LoVo (cell line): ENCODE data around the gene SYPL2.

Experiments
- DNase-seq: peaks from one replicate; pipeline ENCODE4 v3.0.0-alpha.2; 2016; ENCODE audit warnings: low spot score

Gene SYPL2

DNA sequence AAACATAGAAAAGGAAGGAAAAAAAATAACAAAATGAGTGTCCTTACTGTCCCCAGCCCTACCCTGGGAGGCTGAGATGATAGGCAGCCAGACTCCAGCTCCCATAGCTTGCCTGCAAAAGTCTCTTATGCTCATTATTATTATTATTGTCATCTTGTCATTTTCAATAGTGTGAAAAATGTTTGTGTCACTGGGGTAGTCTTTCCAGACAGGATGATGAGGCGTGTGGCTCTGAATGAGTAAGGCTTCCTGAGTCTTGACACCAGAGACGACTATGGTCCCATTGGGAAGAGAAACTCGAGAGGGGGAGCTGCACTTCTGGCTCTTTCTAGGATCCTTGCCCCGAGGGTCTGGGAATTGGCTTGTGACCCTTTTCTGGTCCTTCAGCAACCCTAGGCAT, 26.4 kb downstream of the SYPL2 start:
- no peak for DNase-seq

DNA sequence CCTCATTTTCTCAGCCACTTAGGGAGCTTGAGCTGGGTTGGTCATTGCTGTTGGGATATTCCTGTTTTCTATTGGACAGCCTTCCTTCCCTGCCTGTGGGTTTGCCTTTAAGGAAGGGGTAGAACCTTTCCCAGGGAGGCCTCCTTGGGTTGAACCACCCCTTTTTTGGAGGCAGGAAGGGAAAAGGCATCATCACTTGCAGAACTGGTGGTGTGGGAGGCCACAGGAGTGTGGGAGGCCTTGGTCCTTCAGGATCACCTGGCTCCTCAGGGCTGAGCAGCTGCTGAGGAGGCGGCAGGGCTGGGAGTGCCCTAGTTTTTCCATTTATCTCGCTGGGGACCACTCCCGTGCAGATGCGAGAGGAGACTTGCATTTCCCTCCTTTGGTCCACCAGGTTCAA, 26.9 kb downstream of the SYPL2 start:
- DNase-seq: no peak

DNA sequence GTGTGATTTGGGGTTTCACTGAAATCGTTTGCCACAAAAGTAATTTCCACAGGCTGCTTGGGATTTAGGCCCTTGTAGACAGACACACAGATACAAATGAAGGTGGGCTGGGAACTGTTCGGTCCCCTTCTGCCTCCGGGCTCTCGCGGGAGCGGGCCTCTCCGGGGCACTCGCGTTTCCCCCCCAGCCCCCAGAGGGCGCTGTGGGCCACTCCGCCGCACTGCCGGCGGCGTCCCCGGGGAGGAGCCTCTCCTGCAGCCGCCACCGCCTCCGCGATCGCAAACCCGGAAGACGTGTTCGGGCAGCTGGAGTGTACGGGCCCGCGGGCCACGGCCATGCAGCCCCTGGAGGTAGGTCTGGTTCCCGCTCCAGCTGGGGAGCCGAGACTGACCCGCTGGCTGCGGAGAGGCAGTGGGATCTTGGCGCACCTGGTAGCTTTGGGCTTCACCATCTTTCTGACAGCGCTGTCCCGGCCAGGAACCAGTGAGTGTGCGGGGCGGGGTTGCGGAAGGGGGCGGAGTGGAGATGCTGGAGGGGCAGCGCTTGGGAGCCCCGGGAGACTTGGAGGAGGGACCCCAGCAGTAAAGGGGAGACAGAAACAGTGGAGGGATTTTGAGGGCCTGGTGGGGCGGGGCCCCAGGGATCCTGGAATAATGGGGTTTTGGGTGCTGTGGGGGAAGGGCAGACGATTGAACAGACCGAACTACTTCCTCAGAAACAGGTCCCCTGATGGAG, 27.6 kb downstream of the SYPL2 start, which contains the start of gene CYB561D1:
Gene CYB561D1 (plus strand): TSS at position 290 of the 735 bp plus-strand sequence. CDS start 46 bp downstream, at position 336.
- DNase-seq: peak; percentile 84

- no peak for DNase-seq
These were observed 29.4 kb downstream of the SYPL2 start for GRCh38 chr1:109495738-109496137.

- DNase-seq: no peak
These were observed 31.3 kb downstream of the SYPL2 start for GRCh38 chr1:109497449-109498160.

GRCh38 chr1:109498161-109498801, 31.9 kb downstream of the SYPL2 start:
- DNase-seq: no peak

- DNase-seq: no peak
These were observed 32.7 kb downstream of the SYPL2 start for GRCh38 chr1:109499081-109499480.

GRCh38 chr1:109499661-109500536, 33.6 kb downstream of the SYPL2 start:
- DNase-seq: peak; percentile 25

DNA sequence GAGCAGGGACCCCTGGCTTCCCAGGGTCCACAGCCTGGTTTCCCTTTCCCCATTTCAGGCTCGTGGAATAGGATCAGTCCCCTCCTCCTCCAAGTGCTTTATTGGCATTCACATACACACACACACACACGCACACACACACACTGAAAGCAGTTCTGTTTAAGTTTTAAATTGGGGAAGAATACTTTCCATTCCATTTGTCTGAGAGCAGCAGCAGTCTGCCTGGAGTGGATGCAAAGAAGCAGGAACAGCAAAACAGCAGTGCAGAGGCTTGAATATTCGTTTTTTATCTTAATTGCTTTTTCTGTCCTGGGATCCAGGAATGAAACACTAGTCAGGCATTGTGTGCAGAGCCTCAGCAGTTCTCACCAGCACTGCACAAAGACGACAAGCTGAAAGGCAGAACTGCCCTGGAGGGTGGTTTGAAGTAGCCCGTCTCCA, 34.6 kb downstream of the SYPL2 start:
- no peak for DNase-seq

DNA sequence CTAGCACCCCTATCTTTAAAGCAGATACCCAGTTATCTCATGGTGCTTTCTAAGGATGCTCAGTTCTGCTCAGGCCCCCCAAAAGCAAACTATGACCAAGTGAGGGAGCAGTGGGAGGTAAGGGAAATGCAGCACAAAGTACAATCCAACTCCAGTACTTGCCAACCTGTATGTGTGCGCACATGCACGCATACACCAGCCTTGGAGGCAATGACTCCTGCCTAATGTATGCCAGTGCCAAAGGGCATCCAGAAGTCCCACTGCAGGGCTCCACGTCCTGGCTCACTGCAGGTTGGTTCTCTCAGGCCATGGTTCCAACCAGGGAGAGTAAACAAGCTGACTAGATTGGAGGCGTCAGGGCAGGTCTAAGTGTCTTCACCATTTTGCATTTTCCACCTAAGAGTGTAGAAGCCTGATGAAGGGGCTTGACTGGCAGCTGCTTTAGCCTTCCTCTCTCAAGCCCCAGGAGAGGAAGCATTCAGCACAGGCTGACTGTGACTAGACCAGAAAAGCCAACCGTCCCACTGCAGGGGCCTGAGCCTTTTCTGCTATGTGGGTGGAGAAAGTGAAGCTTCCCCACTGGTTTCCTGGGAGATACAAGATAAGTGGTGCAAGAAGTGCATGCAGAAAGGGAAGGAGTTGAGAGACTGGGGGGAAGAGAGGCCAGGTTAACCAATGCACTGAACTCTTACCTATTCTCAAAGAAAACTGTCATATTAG, 35.5 kb downstream of the SYPL2 start:
- DNase-seq: no peak

- no peak for DNase-seq
These were observed 36.1 kb downstream of the SYPL2 start for GRCh38 chr1:109502364-109502851.

- DNase-seq: no peak
These were observed 37.6 kb downstream of the SYPL2 start for GRCh38 chr1:109503935-109504334.

- no peak for DNase-seq
These were observed 38.6 kb downstream of the SYPL2 start for GRCh38 chr1:109504974-109505373.

GRCh38 chr1:109508001-109508872, 41.9 kb downstream of the SYPL2 start:
- no peak for DNase-seq

GRCh38 chr1:109508873-109509175, 42.5 kb downstream of the SYPL2 start:
- DNase-seq: no peak

- peak; percentile 74 for DNase-seq
These were observed 43.1 kb downstream of the SYPL2 start, which contains the start of gene AMIGO1 for GRCh38 chr1:109509176-109510134. Gene AMIGO1 (minus strand): TSS chr1:109509727. CDS start chr1:109508912, 815 bp downstream.

GRCh38 chr1:109513110-109513710, 46.9 kb downstream of the SYPL2 start:
- no peak for DNase-seq

- no peak for DNase-seq
These were observed 48.5 kb downstream of the SYPL2 start for GRCh38 chr1:109514846-109515245.
